Mammary epithelial cell (primary cell): ENCODE measurements around the gene LIN28A.

Experiments
- CTCF ChIP-seq, 2 donors: IDR thresholded peaks in 1 of 2; conservative IDR thresholded peaks in 1 of 2; 2 replicates each; pipeline ENCODE4 v1.5.1; 2011 to 2012; ENCODE audit warnings: inconsistent platforms in 2 of 2, low read length in 2 of 2, mild to moderate bottlenecking in 2 of 2, control low read depth in 1 of 2, low read depth in 1 of 2; ENCODE audit not compliant: insufficient read depth in 1 of 2; ENCODE audit errors: extremely low read depth in 1 of 2
- EZH2 ChIP-seq: IDR thresholded peaks from 2 replicates; pipeline ENCODE4 v1.6.1; 2012; ENCODE audit warnings: low read length, inconsistent platforms, borderline replicate concordance

- TF ChIP-seq CTCF (conservative IDR thresholded peaks at IDR 0.05 in 1 of 2, IDR thresholded peaks at IDR 0.05 in 1 of 2; ENCODE audit: extremely low read depth in 1 of 2, insufficient read depth in 1 of 2, low read depth in 1 of 2, low read length in 2 of 2) (no peak), EZH2 (no peak)
Measured at GRCh38 chr1:26378088-26378878, 32.3 kb upstream of the LIN28A start.
